ENCODE measurements around the gene CCND2. TPM values are rescaled to one million over a fixed set of nuclear protein-coding genes. Genes with fewer than 3 reads are reported as not detected.

The CCND2 gene
- total RNA-seq: 249 and 328 TPM in 2 replicates

GRCh38 chr12:4273652-4274395, at the start of gene CCND2:
TSS of gene CCND2 (plus strand) at chr12:4273762. CDS start at chr12:4274041, 279 bp downstream.

GRCh38 chr12:4320853-4321701, 47.5 kb downstream of the CCND2 start, which contains the start of gene TIGAR:
TSS of gene TIGAR (plus strand) at chr12:4321213. CDS start at chr12:4321272, 59 bp downstream.

Other genes with a start within 250 kb of the CCND2 start
- 19.1 and 41.9 TPM in 2 replicates for gene TIGAR, start 47.5 kb downstream of the CCND2 start, total RNA-seq
- gene FGF23, start 106.0 kb downstream of the CCND2 start, total RNA-seq: not detected in 2 replicates
- gene FGF6, start 172.1 kb downstream of the CCND2 start, total RNA-seq: not detected in 2 replicates